Measurements from ENCODE around the gene METTL1.
"Not testable (repeated sequence)": the region's sequence is repeated elsewhere in the genome, so short reads cannot be mapped to it uniquely, and the experiment has no call there.

METTL1 gene

DNA sequence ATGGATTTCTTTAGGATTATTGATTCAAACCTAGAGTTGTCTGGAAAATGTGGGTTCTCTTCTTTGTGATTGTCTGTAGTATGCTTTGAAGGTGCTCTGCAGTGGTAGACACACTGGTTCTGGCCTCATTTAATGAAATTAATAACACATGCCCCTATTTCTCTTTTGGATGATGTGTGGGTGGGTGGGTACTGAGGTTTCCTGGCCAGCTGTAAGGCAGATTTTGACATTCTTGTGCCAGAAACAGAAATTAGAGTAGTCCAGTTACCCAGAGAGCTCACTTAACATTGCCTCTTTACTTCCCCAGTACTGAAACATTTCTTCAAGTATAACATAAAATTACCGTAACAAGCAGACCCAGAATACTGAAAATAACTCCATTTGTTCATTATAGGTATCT lies 25.1 kb upstream of the METTL1 start:
- no peak for DNase-seq

DNA sequence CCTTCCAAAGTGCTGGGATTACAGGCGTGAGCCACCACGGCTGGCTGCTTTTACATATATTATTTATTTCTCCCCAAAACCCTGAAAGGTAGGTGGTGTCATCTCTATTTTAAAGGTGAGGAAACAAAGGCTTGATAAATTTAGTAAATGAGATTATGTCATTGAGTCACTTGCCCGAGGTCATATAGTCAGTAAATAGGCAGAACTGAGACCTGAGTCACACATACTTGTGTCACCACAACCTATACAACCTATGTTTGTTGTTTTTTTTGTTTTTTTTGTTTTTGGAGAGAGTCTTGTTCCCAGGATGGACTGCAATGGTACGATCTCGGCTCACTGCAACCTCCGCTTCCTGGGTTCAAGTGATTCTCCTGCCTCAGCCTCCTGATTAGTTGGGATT lies 23.4 kb upstream of the METTL1 start:
- no peak for DNase-seq

DNA sequence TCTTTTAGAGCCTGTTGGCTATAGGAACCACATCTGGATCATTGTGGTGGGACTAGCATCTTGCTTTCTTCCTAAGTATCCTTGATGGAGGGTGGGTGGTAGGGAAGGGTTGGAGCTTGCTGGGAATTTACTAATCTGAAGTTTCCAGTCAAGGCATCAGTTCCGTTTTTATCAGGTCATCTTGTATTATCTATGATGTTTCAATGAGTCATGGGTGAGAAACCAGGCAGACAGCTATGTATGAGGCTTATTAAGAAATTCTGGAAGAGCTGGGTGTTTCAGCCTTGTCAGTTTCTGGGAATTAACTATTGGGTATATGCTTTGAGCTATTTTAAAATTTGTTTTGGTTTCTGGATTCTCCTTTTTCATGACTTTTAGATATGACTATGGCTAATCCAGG lies 22.0 kb upstream of the METTL1 start:
- DNase-seq = no peak

DNA sequence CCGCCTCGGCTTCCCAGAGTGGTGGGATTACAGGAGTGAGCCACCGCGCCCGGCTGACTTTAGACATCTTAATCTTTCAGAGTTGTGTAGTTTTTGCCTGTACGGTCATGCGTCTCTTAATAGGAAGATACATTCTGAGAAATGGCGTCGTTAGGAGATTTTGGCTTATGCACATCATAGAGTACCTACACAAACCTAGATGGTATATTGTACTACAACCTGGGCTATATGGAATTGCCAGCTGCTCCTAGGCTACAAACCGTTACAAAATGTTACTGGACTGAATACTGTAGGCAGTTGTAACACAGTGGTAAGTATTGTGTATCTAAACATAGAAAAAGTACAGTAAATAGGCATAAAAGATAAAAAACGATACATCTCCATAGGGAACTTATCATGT lies 12.0 kb upstream of the METTL1 start:
- no peak for DNase-seq

DNA sequence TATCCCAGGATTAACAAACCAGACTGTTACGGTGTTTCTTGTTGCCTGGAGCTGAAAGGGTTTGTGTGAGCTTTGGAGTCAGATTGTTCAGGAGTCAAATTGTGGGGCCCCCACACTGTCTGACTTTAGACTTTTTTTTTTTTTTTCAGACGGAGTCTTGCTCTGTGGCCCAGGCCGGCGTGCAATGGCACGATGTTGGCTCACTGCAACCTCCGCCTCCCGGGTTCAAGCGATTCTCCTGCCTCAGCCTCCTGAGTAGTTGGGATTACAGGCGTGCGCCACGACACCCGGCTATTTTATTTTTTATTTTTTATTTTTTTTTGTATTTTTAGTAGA lies 11.5 kb upstream of the METTL1 start:
- no peak for DNase-seq

DNA sequence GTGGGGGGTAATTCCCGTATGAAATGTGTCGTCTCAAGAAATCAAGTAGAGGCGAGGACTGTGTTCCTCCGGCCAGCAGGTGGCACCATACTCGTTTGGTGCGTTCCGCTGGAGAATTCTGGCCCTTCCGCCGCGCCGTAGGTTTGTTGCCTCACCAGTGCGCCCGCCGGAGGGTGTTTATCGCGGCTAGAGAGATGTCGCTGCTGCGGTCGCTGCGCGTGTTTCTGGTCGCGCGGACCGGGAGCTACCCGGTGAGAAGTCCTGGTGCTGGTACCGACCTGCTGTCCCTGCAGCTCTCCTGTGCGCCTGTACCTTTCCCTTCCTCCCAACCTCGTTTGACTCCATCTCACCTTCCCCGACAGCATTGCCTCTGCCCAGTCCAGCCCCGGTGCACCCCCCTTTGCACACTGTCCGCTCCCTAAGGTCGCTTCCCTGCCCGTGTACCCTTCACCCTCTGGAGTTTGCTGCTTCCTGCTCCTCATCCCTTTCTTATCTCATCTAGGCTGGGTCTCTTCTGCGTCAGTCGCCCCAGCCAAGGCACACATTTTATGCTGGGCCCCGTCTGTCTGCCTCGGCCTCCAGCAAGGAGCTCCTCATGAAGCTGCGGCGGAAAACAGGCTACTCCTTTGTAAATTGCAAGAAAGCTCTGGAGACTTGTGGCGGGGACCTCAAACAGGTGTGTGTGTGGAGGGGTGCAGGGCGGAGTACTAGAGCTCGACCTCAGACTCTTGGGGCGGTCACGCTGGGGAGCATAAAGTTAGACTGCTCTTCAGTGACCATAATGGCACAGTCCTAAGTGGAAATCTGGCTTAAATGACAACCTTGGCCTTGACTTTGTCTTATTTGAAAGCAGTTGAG lies 10.9 kb upstream of the METTL1 start, which contains the start of gene TSFM:
Gene TSFM, plus strand, starts transcription at position 180 of the 858 bp plus-strand sequence. Its CDS starts 15 bp downstream, at position 195.
- DNase-seq = peak; percentile 96

DNA sequence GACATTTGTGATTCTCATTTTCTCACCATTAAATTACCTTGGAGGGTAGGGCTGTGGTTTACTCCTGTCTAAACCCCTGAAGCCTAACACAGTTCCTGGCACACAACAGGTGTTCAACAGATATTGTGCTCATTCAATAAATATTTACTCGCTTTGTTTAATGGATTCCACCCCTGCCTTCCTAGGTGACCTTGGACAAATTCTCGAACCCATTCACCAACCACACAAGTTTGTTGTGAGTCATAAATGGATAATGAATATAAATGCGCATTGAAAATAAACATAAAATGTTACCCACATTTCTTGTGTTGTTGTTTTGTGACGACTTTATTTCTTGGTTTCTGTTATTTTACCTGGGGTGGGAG lies 10.3 kb upstream of the METTL1 start:
- no peak for DNase-seq

DNA sequence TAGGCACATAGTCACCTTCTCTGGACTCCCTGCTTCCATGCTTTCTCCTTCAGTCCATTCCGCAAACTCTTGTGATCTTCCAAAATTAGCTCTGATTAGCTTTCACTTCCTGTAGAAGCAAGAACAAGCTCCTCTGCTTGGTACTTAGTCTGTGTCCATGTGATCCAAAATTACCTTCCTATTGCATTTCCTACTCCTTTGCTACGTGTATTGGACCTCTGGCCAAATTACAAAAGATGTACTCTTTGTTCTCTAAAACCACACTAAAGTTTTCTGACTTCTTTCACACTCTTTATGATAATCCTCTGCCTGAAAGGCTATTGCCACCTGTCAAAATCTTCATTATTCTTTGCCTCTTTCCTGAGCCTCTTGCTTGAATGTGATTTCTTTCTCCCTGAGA lies 9.9 kb upstream of the METTL1 start:
- no peak for DNase-seq

DNA sequence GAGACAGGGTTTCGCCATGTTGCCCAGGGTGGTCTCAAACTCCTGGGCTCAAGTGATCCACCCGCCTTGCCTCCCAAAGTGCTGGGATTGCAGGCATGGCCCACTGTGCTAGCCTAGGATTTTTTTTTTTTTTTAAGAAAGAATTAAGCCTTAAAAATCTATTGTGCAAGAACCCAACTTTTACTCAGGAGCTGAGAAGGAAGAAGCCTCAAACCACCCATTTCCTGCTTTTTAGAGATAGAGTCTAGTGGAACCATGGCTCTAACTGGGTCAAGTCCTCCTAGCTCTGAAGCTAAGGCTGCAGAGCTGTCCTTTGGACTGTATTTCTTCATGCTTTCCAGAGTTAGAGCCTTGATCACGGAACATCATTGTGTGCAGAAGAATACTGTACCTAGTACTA lies 9.3 kb upstream of the METTL1 start:
- no peak for DNase-seq

DNA sequence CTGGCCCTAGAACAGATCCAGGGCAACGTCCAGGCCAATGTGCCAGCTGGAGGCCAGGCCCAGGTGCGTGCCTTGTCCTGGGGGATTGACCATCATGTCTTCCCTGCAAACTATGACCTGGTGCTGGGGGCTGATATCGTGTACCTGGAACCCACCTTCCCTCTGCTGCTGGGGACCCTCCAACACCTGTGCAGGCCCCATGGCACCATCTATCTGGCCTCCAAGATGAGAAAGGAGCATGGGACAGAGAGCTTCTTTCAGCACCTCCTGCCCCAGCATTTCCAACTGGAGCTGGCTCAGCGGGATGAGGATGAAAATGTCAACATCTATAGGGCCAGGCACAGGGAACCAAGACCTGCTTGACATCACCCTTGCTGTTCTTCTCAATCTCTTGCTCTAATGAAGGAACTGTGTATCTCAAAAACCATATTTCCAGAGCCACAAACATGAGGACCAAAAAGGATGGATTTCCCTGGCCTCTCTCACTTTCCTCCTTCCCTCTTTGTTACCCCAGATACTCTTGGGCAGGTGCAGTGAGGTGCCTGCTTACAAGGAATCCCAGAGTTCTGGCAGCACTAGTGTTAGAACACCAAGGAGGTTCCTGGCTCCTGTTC lies 8.5 kb upstream of the METTL1 start:
- no peak for DNase-seq

DNA sequence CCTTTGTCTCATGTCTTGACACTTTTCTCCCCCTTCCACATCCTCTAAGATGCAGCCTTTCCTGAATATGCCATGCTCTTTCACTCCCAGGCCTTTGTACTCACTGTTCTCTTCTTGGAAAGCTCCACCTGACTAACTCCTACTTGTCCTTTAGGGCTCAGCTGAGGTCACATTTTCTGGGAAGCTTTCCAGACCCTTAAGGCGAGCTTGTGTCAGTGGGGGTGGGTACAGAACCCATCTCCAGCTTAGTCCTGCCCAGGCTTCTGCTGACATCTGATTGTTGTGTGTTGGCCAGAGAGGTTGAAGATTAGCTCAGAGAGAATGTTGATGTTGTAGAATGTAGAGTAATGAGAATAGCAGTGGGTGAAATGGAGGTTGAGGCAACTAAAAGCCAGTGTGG lies 7.8 kb upstream of the METTL1 start:
- no peak for DNase-seq

DNA sequence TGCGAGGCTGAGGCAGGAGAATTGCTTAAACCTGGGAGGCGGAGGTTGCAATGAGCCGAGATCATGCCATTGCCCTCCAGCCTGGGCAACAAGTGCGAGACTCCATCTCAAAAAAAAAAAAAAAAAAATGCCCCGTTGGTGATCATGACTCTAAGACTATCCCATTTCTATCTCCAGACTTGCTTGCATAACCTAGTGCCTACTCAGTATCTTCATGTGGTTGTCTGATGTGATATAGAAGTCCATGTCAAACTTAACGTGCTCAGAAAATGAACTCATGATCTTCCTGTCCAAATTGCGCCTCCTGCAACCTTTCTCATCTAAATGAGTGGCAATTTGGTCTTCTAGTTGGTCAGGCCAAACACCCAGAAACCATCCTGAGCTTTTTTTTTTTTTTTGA lies 6.0 kb upstream of the METTL1 start:
- DNase-seq = no peak

DNA sequence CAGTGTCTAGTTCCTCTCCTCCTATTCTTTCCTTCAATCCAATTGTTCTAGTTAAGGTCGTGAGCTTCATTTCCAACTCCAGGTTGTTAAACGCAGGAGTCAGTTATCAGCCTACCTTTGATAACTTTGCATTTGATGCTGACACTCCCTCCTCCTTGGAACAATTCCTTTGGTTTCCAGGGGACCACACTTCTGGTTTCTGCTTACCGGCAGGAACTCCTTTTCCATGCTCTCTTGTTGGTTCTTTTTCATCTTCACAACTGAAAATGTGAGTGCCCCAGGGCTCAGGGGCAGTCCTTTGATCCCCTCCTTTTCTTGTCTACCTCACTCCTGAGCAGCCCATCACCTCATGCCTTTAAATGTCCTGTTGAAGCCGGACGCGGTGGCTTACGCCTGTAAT lies 5.5 kb upstream of the METTL1 start:
- DNase-seq = no peak

DNA sequence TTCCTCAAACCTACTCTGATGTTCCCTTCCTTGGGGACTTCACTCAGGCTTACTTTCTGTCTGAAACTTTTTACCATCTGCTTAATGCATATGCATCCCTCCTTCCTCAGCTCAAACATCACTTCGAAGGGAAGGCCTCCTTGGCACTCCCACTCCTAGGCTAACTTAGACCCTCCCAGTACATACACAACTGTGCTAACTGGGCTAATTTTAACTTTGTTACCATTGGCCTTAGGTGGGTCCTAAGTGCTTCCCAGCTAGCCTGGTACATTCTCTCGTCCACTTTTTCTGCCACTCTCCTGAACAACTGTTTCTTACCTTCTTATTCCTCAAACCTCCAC lies 4.3 kb upstream of the METTL1 start:
- no peak for DNase-seq

DNA sequence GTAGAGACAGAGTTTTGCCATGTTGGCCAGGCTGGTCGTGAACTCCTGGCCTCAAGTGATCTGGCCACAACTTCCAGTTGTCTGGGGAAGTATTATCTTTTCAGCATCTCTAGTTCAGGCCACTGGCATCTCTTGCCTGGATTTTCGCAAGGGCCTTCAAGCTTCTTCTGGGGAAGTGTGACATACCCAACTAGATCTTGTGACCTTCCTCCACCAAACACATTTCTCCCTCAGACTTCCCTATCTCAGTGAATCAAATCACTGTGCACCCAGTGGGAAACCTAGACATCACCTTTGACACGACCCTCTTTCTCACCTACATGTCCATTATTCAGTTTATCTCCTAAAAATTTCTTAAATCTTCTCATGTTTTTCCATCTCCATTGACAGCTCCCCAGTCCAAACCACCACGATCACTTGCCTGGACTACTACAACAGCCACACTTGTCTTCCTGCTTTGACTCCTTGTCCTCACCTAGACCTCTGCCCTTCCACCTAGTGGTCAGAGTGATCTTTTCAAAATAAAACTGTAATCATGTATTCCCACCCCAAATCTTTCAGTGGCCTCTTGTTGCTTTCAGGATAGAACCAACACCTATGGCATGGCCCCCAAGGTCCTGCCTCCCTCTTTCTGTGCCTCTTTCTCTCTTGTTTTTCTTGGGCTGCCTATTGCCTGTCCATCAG lies 3.8 kb upstream of the METTL1 start:
- DNase-seq = no peak

DNA sequence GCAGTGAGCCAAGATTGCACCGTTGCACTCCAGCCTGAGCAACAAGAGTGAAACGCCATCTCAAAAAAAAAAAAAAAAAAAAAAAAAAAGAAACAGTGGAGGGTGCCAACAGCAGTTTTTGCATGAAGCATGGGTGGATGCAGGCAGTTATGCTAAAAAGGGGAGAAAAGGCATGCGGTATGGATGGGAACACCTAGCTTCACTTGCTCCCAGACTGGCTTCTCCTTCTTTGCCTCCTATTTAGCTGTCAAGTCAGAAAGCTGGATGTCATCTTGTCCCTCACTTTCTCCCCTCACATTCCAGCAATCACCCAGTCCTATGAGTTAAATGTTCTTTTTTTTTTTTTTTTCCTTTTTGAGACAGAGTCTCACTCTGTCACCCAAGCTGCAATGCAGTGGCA lies 3.1 kb upstream of the METTL1 start:
- DNase-seq = no peak

DNA sequence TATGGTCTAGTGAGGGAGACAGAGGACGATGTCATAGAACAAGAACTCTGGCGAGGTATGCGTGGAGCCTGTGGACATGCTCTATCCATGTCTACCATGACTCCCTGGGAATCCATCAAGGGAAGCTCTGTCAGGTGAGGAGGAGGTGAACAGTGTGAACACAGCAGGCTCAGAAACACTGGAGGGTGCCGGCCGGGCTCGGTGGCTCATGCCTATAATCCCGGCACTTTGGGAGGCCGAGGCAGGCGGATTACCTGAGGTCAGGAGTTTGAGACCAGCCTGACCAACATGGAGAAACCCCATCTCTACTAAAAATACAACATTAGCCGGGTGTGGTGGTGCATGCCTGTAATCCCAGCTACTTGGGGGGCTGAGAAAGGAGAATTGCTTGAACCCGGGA lies 2.7 kb upstream of the METTL1 start:
- DNase-seq = not testable (repeated sequence)

DNA sequence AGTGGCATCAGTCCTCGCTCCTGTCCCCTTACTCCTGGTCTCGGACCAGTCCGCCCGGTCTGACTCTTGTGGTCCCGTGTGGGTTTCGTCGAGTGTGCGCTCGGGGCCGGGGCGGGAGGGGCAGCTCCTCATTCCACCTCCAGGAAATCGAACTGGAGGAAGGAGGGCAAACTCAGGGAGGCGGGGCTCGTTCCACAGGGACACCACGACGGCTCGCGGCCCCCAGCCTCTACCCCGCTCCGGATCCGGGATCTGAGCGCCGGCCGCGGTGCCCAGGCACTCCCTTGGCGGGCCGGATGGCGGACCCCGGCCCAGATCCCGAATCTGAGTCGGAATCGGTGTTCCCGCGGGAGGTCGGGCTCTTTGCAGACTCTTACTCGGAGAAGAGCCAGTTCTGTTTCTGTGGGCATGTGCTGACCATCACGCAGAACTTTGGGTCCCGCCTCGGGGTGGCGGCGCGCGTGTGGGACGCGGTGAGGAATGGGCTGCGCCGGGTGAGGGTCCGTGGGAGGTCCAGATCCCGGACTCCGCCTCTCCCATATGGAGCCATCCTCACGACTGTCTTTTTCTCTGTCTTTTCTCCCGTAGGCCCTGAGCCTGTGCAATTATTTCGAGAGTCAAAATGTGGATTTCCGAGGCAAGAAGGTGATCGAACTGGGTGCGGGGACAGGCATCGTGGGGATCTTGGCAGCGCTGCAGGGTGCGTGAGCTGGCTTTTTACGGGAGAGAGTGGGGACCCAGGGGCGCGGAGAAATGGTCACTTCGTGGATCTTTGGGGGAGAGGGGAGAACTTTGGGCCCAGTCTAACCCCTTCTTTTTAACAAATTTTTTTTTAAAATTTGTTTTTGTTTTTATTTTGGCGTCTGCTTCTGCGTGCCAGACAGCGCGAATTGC lies 771 bp upstream of the METTL1 start, which contains the start of gene EEF1AKMT3:
Gene EEF1AKMT3, plus strand, starts transcription at position 186 of the 894 bp plus-strand sequence. Its CDS starts 111 bp downstream, at position 297.
- no peak for DNase-seq

DNA sequence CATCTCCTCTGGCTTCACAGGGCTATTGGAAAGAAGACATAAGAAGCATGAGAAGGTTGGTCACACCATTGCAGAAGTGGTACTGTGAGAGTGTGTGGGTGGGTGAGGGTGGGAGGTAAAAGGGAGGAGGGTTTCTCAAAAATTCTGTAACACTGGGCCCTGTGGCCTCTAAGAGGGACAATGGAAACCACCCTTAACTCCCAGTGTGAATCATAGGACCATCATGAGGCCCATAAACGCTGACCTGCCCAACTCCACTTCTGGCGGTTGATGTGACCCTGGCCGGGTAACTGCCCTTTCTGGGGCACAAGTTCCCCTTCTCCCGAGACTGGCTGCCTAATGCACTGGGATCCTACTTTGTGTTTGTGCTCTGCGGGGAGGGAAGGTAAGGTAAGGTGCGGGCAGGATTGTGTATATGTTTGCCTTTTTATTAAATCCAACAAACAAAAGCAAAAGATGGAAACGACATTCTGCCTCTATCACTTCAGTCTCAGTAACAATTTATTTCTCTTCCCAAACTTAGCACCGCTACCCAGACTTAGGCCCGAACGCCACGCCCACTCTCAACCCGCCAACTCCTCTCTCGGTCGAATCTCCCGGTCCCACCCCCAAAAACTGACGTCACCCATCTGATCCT lies 551 bp downstream of the METTL1 start:
- DNase-seq = peak; percentile 79

DNA sequence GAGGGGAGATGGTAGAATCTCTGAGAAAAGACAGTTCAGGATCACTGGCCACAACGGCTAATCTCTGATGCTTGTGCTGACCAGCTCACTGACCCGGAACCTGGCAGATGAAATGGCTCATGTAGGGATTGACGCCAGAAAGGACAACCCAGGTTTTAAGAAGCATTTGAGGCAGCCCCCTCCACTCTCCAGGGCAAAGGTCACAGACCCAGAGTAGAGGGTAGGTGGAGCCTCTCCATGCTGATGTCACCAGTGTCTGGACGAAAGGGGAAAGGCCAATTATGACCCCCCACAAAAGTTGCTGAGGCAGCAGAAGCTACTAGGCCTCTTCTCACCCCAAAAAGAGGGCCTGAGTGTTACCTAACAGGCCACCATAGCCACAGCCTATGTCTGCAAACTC lies 1.2 kb downstream of the METTL1 start:
- DNase-seq = no peak

DNA sequence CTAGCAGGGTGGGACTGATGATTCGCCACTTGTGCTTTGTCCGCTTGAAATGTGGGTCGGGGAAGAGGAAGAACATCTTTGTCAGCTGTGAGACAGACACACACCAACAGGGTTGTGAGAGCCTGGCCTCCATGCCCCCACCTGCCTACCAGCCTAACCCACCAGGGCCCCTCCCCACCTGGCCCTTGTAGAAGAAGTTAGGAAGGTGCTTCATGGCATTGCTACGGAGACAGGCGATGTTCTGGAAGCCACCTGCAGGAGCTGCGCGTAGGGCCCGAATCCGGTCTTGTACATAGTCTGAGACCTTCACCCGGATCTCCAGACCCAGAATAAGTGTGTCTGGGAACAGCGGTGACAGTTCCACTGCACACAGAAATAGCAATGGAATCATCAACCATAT lies 2.3 kb downstream of the METTL1 start:
- no peak for DNase-seq

DNA sequence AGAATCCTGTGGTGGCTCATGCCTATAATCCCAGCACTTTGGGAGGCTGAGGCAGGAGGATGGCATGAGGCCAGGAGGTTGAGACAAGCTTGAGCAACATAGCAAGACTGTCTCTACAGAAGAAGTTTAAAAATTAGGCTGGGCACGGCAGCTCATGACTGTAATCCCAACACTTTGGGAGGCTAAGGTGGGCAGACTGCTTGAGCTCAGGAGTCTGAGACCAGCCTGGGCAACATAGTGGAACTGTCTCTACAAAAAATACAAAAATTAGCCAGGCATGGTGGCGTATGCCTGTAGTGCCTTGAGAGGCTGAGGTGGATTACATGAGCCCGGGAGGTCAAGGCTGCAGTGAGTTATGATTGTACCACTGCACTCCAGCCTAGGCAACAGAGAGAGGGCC lies 4.0 kb downstream of the METTL1 start:
- DNase-seq = no peak

DNA sequence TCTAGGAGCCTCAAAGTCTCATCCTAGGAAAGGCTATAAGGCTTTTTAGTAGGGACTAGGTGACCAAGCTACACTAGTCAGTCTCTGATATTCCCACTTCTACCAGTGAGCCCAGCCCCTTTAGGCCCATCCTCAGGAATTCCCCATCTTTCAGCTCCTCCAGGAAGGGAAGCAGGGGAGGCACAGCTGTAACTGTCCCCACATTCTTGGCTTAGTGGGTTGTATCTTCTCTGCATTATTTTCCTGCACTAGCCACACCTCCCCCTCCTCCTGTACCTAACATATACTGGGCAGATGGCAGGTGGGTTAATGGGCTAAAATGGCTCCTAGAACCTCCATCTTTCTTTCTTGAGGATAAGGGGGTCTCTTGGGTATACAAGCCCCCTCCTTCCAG lies 4.6 kb downstream of the METTL1 start:
- DNase-seq = no peak
